ENCODE data around the gene BABAM1.

DNA sequence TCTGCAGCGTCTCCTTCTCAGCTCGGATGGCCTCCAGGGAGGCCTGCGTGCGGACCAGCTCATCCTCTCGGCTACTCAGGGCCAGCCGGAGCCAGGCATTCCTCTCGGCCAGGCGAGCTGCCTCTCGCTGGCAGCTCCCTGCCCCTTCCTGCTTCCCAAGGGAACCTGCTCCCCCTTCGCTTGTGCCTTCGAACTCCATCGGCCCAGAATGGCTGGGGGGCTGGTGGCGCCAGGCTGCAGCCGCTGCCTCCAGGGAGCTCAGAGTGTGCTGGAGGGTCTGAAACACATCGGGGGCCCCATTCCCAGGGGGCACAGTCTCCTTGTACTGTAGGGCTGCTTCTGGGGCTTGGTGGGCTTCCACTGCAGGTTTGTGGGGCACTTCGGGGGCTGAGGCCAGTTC is 4.7 kb upstream of the BABAM1 start:
- TF ChIP-seq POLR2A (IDR thresholded peaks at IDR 0.05): no peak
- TF ChIP-seq, protein P1, sequence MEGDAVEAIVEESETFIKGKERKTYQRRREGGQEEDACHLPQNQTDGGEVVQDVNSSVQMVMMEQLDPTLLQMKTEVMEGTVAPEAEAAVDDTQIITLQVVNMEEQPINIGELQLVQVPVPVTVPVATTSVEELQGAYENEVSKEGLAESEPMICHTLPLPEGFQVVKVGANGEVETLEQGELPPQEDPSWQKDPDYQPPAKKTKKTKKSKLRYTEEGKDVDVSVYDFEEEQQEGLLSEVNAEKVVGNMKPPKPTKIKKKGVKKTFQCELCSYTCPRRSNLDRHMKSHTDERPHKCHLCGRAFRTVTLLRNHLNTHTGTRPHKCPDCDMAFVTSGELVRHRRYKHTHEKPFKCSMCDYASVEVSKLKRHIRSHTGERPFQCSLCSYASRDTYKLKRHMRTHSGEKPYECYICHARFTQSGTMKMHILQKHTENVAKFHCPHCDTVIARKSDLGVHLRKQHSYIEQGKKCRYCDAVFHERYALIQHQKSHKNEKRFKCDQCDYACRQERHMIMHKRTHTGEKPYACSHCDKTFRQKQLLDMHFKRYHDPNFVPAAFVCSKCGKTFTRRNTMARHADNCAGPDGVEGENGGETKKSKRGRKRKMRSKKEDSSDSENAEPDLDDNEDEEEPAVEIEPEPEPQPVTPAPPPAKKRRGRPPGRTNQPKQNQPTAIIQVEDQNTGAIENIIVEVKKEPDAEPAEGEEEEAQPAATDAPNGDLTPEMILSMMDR (IDR thresholded peaks at IDR 0.05): no peak
- no peak for TF ChIP-seq EP300 (IDR thresholded peaks at IDR 0.05)
- TF ChIP-seq POLR2AphosphoS5 (IDR thresholded peaks at IDR 0.05): no peak

All from upper lobe of left lung (tissue), 4 donors.